Measurements from ENCODE around the gene PTPRG.
A peak's percentile ranks its signal among the peaks of the same experiment; 100 is the strongest.

PTPRG gene

DNA sequence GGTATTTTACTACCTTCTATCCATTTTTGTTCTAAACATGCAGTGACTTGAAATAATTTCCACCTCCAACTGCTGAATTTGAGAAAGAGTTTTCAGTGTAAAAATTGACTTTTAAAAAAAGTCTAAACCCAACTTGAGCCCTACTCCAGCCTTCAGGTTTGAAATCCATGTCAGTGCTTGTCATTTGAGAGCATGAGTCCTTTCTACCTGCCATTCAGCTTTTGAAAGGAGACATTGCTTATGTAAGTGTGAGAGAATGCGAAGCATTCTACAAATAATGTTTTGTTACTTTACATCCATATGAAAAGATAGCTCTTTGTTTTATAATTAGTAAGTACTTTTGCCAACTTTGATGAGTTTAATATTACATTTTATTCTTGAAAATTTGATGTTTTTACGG, 329.2 kb downstream of the PTPRG start:
- no peak overlapping the region for H3K27ac ChIP-seq
- H3K4me3 ChIP-seq = no peak overlapping the region
- TF ChIP-seq, protein P1, sequence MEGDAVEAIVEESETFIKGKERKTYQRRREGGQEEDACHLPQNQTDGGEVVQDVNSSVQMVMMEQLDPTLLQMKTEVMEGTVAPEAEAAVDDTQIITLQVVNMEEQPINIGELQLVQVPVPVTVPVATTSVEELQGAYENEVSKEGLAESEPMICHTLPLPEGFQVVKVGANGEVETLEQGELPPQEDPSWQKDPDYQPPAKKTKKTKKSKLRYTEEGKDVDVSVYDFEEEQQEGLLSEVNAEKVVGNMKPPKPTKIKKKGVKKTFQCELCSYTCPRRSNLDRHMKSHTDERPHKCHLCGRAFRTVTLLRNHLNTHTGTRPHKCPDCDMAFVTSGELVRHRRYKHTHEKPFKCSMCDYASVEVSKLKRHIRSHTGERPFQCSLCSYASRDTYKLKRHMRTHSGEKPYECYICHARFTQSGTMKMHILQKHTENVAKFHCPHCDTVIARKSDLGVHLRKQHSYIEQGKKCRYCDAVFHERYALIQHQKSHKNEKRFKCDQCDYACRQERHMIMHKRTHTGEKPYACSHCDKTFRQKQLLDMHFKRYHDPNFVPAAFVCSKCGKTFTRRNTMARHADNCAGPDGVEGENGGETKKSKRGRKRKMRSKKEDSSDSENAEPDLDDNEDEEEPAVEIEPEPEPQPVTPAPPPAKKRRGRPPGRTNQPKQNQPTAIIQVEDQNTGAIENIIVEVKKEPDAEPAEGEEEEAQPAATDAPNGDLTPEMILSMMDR (IDR thresholded peaks at IDR 0.05) = no peak
- DNase-seq (ENCODE audit: low spot score) = no peak

DNA sequence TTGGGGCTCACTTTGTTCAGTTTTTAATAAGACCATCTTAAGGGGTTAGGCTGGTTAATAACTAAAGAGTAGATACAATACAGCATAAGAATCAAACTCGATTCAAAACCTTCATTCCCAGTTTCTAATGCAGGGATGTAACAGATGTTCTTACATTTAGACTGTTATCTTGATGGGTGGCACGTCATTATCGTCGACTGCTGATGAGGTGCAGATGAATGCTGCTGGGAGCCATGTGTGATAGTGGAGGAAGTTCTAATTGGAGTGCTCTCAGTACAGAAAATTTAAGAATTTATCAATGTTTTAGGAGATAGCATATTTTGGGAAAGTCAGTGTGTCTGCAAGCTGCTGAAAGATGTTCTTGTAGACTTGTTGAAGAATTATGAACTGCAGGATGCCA, 331.5 kb downstream of the PTPRG start:
- H3K4me3 ChIP-seq = no peak overlapping the region
- DNase-seq (ENCODE audit: low spot score) = no peak
- TF ChIP-seq, protein P1 (IDR thresholded peaks at IDR 0.05) = no peak
- H3K27ac ChIP-seq = no peak overlapping the region

DNA sequence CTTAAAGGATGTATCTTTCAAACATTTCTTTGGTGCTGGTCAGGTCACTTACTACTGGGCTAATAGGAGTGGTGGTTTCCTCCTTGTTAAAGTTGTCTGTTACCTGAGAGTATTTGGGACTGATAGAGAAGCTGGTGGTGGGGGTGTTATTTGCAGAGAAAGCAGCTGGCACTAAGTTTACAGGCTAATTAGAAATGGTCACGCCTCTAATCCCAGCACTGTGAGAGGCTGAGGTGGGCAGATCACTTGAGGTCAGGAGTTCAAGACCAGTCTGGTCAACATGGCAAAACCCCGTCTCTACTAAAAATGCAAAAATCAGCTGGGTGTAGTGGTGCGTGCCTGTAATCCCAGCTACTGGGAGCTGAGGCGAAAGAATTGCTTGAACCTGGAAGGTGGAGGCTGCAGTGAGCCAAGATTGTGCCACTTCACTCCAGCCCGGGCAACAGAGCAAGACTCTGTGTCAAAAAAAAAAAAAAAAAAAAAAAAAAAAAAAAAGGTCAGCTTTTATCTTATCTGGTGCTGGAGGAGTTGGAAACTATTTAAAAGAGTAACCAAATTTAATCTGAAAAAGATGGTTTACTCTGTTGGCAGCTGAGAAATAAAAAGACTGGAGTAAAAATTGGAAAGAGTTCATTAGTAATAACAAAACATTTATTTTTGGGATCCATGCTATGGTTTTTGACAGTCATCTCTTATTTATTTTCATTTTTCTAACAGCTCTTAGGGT, 332.6 kb downstream of the PTPRG start:
- TF ChIP-seq, protein P1 (IDR thresholded peaks at IDR 0.05) = no peak

DNA sequence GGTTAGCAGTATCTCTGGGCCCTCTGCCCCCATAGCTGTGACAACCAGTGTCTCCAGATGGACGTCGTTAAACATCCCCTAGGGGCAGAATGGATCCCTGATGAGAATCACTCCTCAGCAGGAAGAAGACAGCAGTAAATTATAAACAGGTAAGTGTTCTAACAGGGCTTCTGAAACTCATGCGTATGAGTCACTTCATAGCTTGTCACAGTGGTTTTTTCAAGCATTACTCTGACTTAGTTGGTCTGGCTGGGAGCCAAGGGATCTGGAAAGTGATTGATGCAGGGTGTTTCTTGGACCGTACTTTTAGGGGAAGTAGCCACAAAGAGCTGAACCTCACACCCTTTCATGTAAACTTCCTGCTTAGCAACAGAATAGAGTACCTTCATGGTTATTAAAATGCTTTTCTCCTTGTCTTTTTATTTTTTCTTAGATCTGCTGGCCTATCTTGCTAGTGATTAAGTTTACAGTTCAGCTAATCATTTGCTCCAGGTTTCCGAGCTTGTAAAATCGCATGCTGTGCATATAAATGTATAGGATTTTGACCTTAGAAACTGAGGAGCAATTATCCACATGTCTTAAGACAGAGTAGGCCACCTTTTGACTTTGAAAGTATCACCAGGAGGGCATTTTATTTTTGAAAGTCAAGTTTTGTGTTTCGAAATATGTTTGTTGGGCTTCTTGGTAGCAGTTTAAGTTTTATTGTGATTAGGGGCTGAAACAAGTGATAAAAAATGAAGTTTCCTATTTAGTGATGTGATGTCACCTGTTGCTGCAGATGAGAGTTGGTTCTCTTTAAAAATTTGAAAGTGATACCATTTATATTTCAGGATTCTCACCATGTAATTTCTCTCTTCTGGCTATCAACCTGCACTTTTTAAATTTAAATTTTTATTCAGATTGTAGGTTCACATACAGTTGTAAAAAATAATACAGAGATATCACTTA, 333.9 kb downstream of the PTPRG start:
- H3K27ac ChIP-seq = peak overlapping the region; percentile 35 to 47
- no peak for DNase-seq (ENCODE audit: low spot score)
- no peak overlapping the region for H3K4me3 ChIP-seq
- TF ChIP-seq, protein P1 (IDR thresholded peaks at IDR 0.05) = no peak

More for the DNA sequence above, 332.6 kb downstream of the PTPRG start:
- no peak overlapping the region for H3K4me3 ChIP-seq
- no peak for DNase-seq (ENCODE audit: low spot score)
- peak overlapping the region in 1 of 2 donors; percentile 35 for H3K27ac ChIP-seq

DNA sequence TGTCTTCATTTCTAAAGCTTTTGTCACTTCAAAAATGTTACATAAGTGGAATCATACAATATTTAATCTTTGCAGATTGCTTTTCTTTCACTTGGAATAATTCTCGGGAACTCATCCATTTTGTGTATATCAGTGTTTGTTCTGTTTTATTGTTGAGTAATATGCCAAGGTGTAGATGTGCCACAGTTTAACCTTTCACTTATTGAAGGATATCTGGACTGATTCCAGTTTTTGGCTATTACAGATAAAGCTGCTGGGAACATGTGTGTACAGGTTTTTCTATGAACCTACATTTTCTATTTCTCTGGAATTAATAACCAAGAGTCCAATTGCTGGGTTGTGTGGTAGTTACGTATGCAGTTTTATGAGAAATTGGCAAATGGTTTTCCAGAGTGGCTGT, 334.9 kb downstream of the PTPRG start:
- TF ChIP-seq, protein P1 (IDR thresholded peaks at IDR 0.05) = no peak
- Histone ChIP-seq H3K27ac (no peak overlapping the region), H3K4me3 (no peak overlapping the region)
- no peak for DNase-seq (ENCODE audit: low spot score)

DNA sequence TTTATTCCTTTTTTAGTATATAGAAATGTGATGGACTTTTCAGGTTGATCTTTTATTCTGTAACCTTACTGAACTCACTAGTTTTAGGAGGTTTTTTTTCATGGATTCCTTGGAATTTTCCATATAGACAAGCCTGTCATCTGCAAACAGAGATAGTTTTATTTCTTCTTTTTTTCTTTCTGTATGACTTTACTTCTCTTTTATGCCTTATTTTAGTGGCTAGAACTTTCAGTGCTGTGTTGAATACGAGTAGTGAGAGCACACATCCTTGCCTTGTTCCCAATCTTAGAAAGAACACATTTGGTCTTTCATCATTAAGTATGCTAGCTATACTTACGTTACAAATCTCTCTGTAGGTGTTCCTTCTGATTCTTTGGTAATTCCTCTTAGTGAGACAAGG, 336.5 kb downstream of the PTPRG start:
- TF ChIP-seq, protein P1 (IDR thresholded peaks at IDR 0.05) = no peak
- DNase-seq (ENCODE audit: low spot score) = no peak
- H3K4me3 ChIP-seq = no peak overlapping the region
- no peak overlapping the region for H3K27ac ChIP-seq

Measured in coronary artery (tissue), 2 donors.